ENCODE results near the gene VAV3. TPM values are rescaled to one million over a fixed set of nuclear protein-coding genes. Genes with fewer than 3 reads are reported as not detected.
A peak's percentile ranks its signal among the peaks of the same experiment; 100 is the strongest.

Gene VAV3
- total and polyA plus RNA-seq, 2 of the 13 experiments (the other 11 are each of a cell fraction or from before 2014, with no cell fraction given), result 15.9 to 29.8 TPM

DNA sequence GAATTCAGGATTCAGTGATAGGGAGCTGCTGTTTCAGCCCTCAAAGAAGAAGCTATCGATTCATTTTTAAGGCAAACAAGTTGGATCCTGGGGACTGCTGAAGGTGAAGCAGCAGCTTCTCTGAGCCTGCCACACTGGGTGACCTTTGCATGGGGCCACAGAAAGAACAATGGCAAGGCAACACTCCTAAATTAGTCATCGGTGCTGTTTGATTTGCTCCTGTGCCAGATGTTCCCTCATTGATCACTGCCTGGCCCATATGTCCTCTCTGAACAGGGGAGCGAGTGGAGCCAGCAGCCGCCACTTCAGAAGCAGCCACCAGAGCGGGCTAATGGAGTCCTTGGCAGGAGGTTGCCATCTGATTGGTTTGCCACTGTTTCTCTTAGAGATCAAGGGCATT lies 432.7 kb downstream of the VAV3 start (continued):
- TF ChIP-seq CTCF (CRISPR knock-in tag; IDR thresholded peaks at IDR 0.05), result 0 out of 2 replicates have a peak, but pooled peaks have one; percentile 30
- TF ChIP-seq, protein P1, sequence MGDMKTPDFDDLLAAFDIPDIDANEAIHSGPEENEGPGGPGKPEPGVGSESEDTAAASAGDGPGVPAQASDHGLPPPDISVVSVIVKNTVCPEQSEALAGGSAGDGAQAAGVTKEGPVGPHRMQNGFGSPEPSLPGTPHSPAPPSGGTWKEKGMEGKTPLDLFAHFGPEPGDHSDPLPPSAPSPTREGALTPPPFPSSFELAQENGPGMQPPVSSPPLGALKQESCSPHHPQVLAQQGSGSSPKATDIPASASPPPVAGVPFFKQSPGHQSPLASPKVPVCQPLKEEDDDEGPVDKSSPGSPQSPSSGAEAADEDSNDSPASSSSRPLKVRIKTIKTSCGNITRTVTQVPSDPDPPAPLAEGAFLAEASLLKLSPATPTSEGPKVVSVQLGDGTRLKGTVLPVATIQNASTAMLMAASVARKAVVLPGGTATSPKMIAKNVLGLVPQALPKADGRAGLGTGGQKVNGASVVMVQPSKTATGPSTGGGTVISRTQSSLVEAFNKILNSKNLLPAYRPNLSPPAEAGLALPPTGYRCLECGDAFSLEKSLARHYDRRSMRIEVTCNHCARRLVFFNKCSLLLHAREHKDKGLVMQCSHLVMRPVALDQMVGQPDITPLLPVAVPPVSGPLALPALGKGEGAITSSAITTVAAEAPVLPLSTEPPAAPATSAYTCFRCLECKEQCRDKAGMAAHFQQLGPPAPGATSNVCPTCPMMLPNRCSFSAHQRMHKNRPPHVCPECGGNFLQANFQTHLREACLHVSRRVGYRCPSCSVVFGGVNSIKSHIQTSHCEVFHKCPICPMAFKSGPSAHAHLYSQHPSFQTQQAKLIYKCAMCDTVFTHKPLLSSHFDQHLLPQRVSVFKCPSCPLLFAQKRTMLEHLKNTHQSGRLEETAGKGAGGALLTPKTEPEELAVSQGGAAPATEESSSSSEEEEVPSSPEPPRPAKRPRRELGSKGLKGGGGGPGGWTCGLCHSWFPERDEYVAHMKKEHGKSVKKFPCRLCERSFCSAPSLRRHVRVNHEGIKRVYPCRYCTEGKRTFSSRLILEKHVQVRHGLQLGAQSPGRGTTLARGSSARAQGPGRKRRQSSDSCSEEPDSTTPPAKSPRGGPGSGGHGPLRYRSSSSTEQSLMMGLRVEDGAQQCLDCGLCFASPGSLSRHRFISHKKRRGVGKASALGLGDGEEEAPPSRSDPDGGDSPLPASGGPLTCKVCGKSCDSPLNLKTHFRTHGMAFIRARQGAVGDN (CRISPR knock-in tag; IDR thresholded peaks at IDR 0.05), result 0 out of 2 replicates have a peak, but pooled peaks have one; percentile 42
- no peak for TF ChIP-seq NFE2L2 (IDR thresholded peaks at IDR 0.05; ENCODE audit: low read length)
- TF ChIP-seq SOX13 (IDR thresholded peaks at IDR 0.05), result peak; percentile 93
- TF ChIP-seq SOX13 (CRISPR knock-in tag; conservative IDR thresholded peaks at IDR 0.05 in 1 of 2, IDR thresholded peaks at IDR 0.05 in 1 of 2), result peak in 1 of 2 experiments; percentile 96; a peak in 2 of 4 replicates
- TF ChIP-seq, protein P2, sequence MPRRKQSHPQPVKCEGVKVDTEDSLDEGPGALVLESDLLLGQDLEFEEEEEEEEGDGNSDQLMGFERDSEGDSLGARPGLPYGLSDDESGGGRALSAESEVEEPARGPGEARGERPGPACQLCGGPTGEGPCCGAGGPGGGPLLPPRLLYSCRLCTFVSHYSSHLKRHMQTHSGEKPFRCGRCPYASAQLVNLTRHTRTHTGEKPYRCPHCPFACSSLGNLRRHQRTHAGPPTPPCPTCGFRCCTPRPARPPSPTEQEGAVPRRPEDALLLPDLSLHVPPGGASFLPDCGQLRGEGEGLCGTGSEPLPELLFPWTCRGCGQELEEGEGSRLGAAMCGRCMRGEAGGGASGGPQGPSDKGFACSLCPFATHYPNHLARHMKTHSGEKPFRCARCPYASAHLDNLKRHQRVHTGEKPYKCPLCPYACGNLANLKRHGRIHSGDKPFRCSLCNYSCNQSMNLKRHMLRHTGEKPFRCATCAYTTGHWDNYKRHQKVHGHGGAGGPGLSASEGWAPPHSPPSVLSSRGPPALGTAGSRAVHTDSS (CRISPR knock-in tag; conservative IDR thresholded peaks at IDR 0.05), result no peak
- no peak for TF ChIP-seq FOXP1 (IDR thresholded peaks at IDR 0.05)
- peak; percentile 45; the same call in 1 of the 2 replicates for TF ChIP-seq FOXP1 (CRISPR knock-in tag; IDR thresholded peaks at IDR 0.05)
- TF ChIP-seq TCF7 (IDR thresholded peaks at IDR 0.05; ENCODE audit: low read depth), result peak; percentile 54
- TF ChIP-seq FOSL2 (CRISPR knock-in tag; IDR thresholded peaks at IDR 0.05), result peak; percentile 92
- peak; percentile 25 for TF ChIP-seq BHLHE40 (IDR thresholded peaks at IDR 0.05; ENCODE audit: low read length)
- TF ChIP-seq ATM (IDR thresholded peaks at IDR 0.05; ENCODE audit: borderline replicate concordance), result no peak
- peak; percentile 76 for TF ChIP-seq RARA (CRISPR knock-in tag; IDR thresholded peaks at IDR 0.05)
- no peak for TF ChIP-seq ZMYM3 (CRISPR knock-in tag; IDR thresholded peaks at IDR 0.05)
- TF ChIP-seq MXD4 (CRISPR knock-in tag; IDR thresholded peaks at IDR 0.05), result no peak
- TF ChIP-seq CREM (IDR thresholded peaks at IDR 0.05), result peak; percentile 50; the same call in 1 of the 2 replicates
- TF ChIP-seq CREM (CRISPR knock-in tag; IDR thresholded peaks at IDR 0.05), result no peak
- peak; percentile 59; the same call in 1 of the 2 replicates for TF ChIP-seq POGZ (CRISPR knock-in tag; IDR thresholded peaks at IDR 0.05)
- TF ChIP-seq FOSL1 (CRISPR knock-in tag; IDR thresholded peaks at IDR 0.05; ENCODE audit: borderline replicate concordance), result peak; percentile 64; the same call in 1 of the 2 replicates
- peak; percentile 79; the same call in 1 of the 2 replicates for TF ChIP-seq RXRA (CRISPR knock-in tag; IDR thresholded peaks at IDR 0.05)
- TF ChIP-seq ATF7 (IDR thresholded peaks at IDR 0.05), result no peak
- TF ChIP-seq ATF7 (CRISPR knock-in tag; IDR thresholded peaks at IDR 0.05), result no peak
- TF ChIP-seq ZNF124 (CRISPR knock-in tag; IDR thresholded peaks at IDR 0.05), result no peak
- TF ChIP-seq NR2F6 (IDR thresholded peaks at IDR 0.05), result peak; percentile 79
- TF ChIP-seq NR2F6 (CRISPR knock-in tag; IDR thresholded peaks at IDR 0.05), result peak; percentile 66
- TF ChIP-seq GATAD2A (CRISPR knock-in tag; IDR thresholded peaks at IDR 0.05), result peak; percentile 47
- TF ChIP-seq ELF4 (CRISPR knock-in tag; IDR thresholded peaks at IDR 0.05; ENCODE audit: borderline replicate concordance), result no peak
- no peak for TF ChIP-seq ZNF678 (CRISPR knock-in tag; IDR thresholded peaks at IDR 0.05)
